Sciatic nerve (tissue), 1 donor: ENCODE results near the gene DNAJC17. TPM values are rescaled to one million over a fixed set of nuclear protein-coding genes. Genes with fewer than 3 reads are reported as not detected.

ENCODE experiments used
- total RNA-seq: library from RNA; stranded (reverse); fragmentation: NEBNext Ultra II Directional; extraction: Animal tissue kit (Norgen Biotek cat#: 25700); gene quantifications from one replicate; pipeline ENCODE4 v1.2.1, GENCODE V29; 2021
- donor health status: DM: no; HTN: no; CAD: no.

Gene DNAJC17
- total RNA-seq, 1 donor from 2014 or later: 36.2 TPM

Other genes with a start within 250 kb of the DNAJC17 start
- 31.3 TPM for gene CCDC32, start 242.4 kb downstream of the DNAJC17 start, total RNA-seq
- 6.1 TPM for gene RPUSD2, start 238.2 kb downstream of the DNAJC17 start, total RNA-seq
- 0.89 TPM for gene KNL1, start 213.2 kb downstream of the DNAJC17 start, total RNA-seq
- 0.53 TPM for gene RAD51, start 112.3 kb downstream of the DNAJC17 start, total RNA-seq
- 38.3 TPM for gene RMDN3, start 52.2 kb downstream of the DNAJC17 start, total RNA-seq
- gene GCHFR, start 43.4 kb downstream of the DNAJC17 start, total RNA-seq: 9.8 TPM
- gene C15orf62, start 37.5 kb downstream of the DNAJC17 start, total RNA-seq: 0.49 TPM
- gene ZFYVE19, start 384 bp downstream of the DNAJC17 start, total RNA-seq: 24.9 TPM
- gene PPP1R14D, start 21.2 kb upstream of the DNAJC17 start, total RNA-seq: not detected
- 4.0 TPM for gene SPINT1, start 36.6 kb upstream of the DNAJC17 start, total RNA-seq
- 0.22 TPM for gene RHOV, start 66.8 kb upstream of the DNAJC17 start, total RNA-seq
- gene VPS18, start 87.0 kb upstream of the DNAJC17 start, total RNA-seq: 17.3 TPM
- 33.3 TPM for gene DLL4, start 121.9 kb upstream of the DNAJC17 start, total RNA-seq
- 0.58 TPM for gene CHAC1, start 146.0 kb upstream of the DNAJC17 start, total RNA-seq